ENCODE data around the gene ZC3H12A.
"Not testable (repeated sequence)": the region's sequence is repeated elsewhere in the genome, so short reads cannot be mapped to it uniquely, and the experiment has no call there.

The ZC3H12A gene

GRCh38 chr1:37501661-37502060, 27.3 kb downstream of the ZC3H12A start:
- H3K27ac ChIP-seq (ENCODE audit: insufficient read depth, low read depth, low read length, poor library complexity, severe bottlenecking) = no peak overlapping the region
- H3K36me3 ChIP-seq (ENCODE audit: control insufficient read depth, insufficient read depth, low read length) = peaks cover 13% of the 10 kb centered on the region
- 95 to 96% methylated on average over 5 of the region's 5 CpGs for WGBS, 2 experiments
- H3K4me3 ChIP-seq (ENCODE audit: insufficient read depth, low read depth, low read length) = no peak overlapping the region
- no peaks in the 10 kb centered on the region for H3K27me3 ChIP-seq (ENCODE audit: control insufficient read depth, insufficient read depth, low read length, poor library complexity, severe bottlenecking)
- H3K4me1 ChIP-seq (ENCODE audit: control insufficient read depth, insufficient read depth, low read length) = no peaks in the 10 kb centered on the region
- no peaks in the 10 kb centered on the region for H3K9me3 ChIP-seq (ENCODE audit: control insufficient read depth, low read length)

GRCh38 chr1:37502104-37502503, 27.7 kb downstream of the ZC3H12A start:
- H3K9me3 ChIP-seq (ENCODE audit: control insufficient read depth, low read length) = no peaks in the 10 kb centered on the region
- H3K4me3 ChIP-seq (ENCODE audit: insufficient read depth, low read depth, low read length) = no peak overlapping the region
- peaks cover 16% of the 10 kb centered on the region for H3K36me3 ChIP-seq (ENCODE audit: control insufficient read depth, insufficient read depth, low read length)
- H3K27ac ChIP-seq (ENCODE audit: insufficient read depth, low read depth, low read length, poor library complexity, severe bottlenecking) = no peak overlapping the region
- no peaks in the 10 kb centered on the region for H3K4me1 ChIP-seq (ENCODE audit: control insufficient read depth, insufficient read depth, low read length)
- no peaks in the 10 kb centered on the region for H3K27me3 ChIP-seq (ENCODE audit: control insufficient read depth, insufficient read depth, low read length, poor library complexity, severe bottlenecking)

GRCh38 chr1:37502791-37503190, 28.4 kb downstream of the ZC3H12A start:
- not testable (repeated sequence) for H3K27ac ChIP-seq (ENCODE audit: insufficient read depth, low read depth, low read length, poor library complexity, severe bottlenecking); H3K9me3 ChIP-seq (ENCODE audit: control insufficient read depth, low read length); H3K27me3 ChIP-seq (ENCODE audit: control insufficient read depth, insufficient read depth, low read length, poor library complexity, severe bottlenecking); H3K4me1 ChIP-seq (ENCODE audit: control insufficient read depth, insufficient read depth, low read length); H3K4me3 ChIP-seq (ENCODE audit: insufficient read depth, low read depth, low read length)
- peaks cover 16% of the 10 kb centered on the region for H3K36me3 ChIP-seq (ENCODE audit: control insufficient read depth, insufficient read depth, low read length)
- WGBS, 2 experiments = 91 to 95% methylated on average over 2 of the region's 2 CpGs

GRCh38 chr1:37506740-37507139, 32.4 kb downstream of the ZC3H12A start:
- Histone ChIP-seq H3K4me3 (ENCODE audit: insufficient read depth, low read depth, low read length) (no peak overlapping the region), H3K4me1 (ENCODE audit: control insufficient read depth, insufficient read depth, low read length) (no peaks in the 10 kb centered on the region), H3K9me3 (ENCODE audit: control insufficient read depth, low read length) (no peaks in the 10 kb centered on the region), H3K27ac (ENCODE audit: insufficient read depth, low read depth, low read length, poor library complexity, severe bottlenecking) (no peak overlapping the region), H3K36me3 (ENCODE audit: control insufficient read depth, insufficient read depth, low read length) (peaks cover 22% of the 10 kb centered on the region), H3K27me3 (ENCODE audit: control insufficient read depth, insufficient read depth, low read length, poor library complexity, severe bottlenecking) (no peaks in the 10 kb centered on the region)
- 85 to 91% methylated on average over 2 of the region's 2 CpGs for WGBS, 2 experiments

GRCh38 chr1:37509181-37509580, 34.8 kb downstream of the ZC3H12A start:
- Histone ChIP-seq H3K9me3 (ENCODE audit: control insufficient read depth, low read length) (no peaks in the 10 kb centered on the region), H3K36me3 (ENCODE audit: control insufficient read depth, insufficient read depth, low read length) (peaks cover 17% of the 10 kb centered on the region), H3K27me3 (ENCODE audit: control insufficient read depth, insufficient read depth, low read length, poor library complexity, severe bottlenecking) (no peaks in the 10 kb centered on the region), H3K4me3 (ENCODE audit: insufficient read depth, low read depth, low read length) (no peak overlapping the region), H3K4me1 (ENCODE audit: control insufficient read depth, insufficient read depth, low read length) (peaks cover 8% of the 10 kb centered on the region), H3K27ac (ENCODE audit: insufficient read depth, low read depth, low read length, poor library complexity, severe bottlenecking) (no peak overlapping the region)
- 85 to 86% methylated on average over 4 of the region's 4 CpGs for WGBS, 2 experiments

- Histone ChIP-seq H3K27me3 (ENCODE audit: control insufficient read depth, insufficient read depth, low read length, poor library complexity, severe bottlenecking) (peaks cover 13% of the 10 kb centered on the region), H3K4me3 (ENCODE audit: insufficient read depth, low read depth, low read length) (peak overlapping the region; percentile 89), H3K9me3 (ENCODE audit: control insufficient read depth, low read length) (no peaks in the 10 kb centered on the region), H3K4me1 (ENCODE audit: control insufficient read depth, insufficient read depth, low read length) (peaks cover 8% of the 10 kb centered on the region), H3K27ac (ENCODE audit: insufficient read depth, low read depth, low read length, poor library complexity, severe bottlenecking) (no peak overlapping the region), H3K36me3 (ENCODE audit: control insufficient read depth, insufficient read depth, low read length) (peaks cover 3% of the 10 kb centered on the region)
- WGBS, 2 experiments = 4% methylated on average over 23 to 25 of the region's 26 CpGs
Measured at GRCh38 chr1:37513795-37514349, 39.5 kb downstream of the ZC3H12A start.

- Histone ChIP-seq H3K4me1 (ENCODE audit: control insufficient read depth, insufficient read depth, low read length) (peaks cover 8% of the 10 kb centered on the region), H3K36me3 (ENCODE audit: control insufficient read depth, insufficient read depth, low read length) (no peaks in the 10 kb centered on the region), H3K27ac (ENCODE audit: insufficient read depth, low read depth, low read length, poor library complexity, severe bottlenecking) (peak within 1 kb of the TSS; percentile 69), H3K4me3 (ENCODE audit: insufficient read depth, low read depth, low read length) (peak within 1 kb of the TSS; percentile 89), H3K27me3 (ENCODE audit: control insufficient read depth, insufficient read depth, low read length, poor library complexity, severe bottlenecking) (peaks cover 13% of the 10 kb centered on the region), H3K9me3 (ENCODE audit: control insufficient read depth, low read length) (no peaks in the 10 kb centered on the region)
- WGBS, 2 experiments = 0% methylated on average over 100 of the region's 100 CpGs
Measured at GRCh38 chr1:37514350-37515184, 40.2 kb downstream of the ZC3H12A start, which contains the start of gene MEAF6. Gene MEAF6, minus strand, starts transcription at chr1:37514766. Its CDS starts 20 bp downstream, at chr1:37514746.

GRCh38 chr1:37515185-37516034, 41.0 kb downstream of the ZC3H12A start:
- Histone ChIP-seq H3K27ac (ENCODE audit: insufficient read depth, low read depth, low read length, poor library complexity, severe bottlenecking) (no peak overlapping the region), H3K4me3 (ENCODE audit: insufficient read depth, low read depth, low read length) (peak overlapping the region; percentile 89), H3K9me3 (ENCODE audit: control insufficient read depth, low read length) (no peaks in the 10 kb centered on the region), H3K36me3 (ENCODE audit: control insufficient read depth, insufficient read depth, low read length) (no peaks in the 10 kb centered on the region), H3K27me3 (ENCODE audit: control insufficient read depth, insufficient read depth, low read length, poor library complexity, severe bottlenecking) (peaks cover 13% of the 10 kb centered on the region), H3K4me1 (ENCODE audit: control insufficient read depth, insufficient read depth, low read length) (peaks cover 8% of the 10 kb centered on the region)
- WGBS, 2 experiments = 72 to 73% methylated on average over 15 to 16 of the region's 18 CpGs

- WGBS, 2 experiments = 95 to 96% methylated on average over 1 of the region's 1 CpG
- Histone ChIP-seq H3K9me3 (ENCODE audit: control insufficient read depth, low read length) (no peaks in the 10 kb centered on the region), H3K27me3 (ENCODE audit: control insufficient read depth, insufficient read depth, low read length, poor library complexity, severe bottlenecking) (peaks cover 13% of the 10 kb centered on the region), H3K27ac (ENCODE audit: insufficient read depth, low read depth, low read length, poor library complexity, severe bottlenecking) (no peak overlapping the region), H3K36me3 (ENCODE audit: control insufficient read depth, insufficient read depth, low read length) (no peaks in the 10 kb centered on the region), H3K4me3 (ENCODE audit: insufficient read depth, low read depth, low read length) (no peak overlapping the region), H3K4me1 (ENCODE audit: control insufficient read depth, insufficient read depth, low read length) (peaks cover 8% of the 10 kb centered on the region)
Measured at GRCh38 chr1:37517569-37517968, 43.2 kb downstream of the ZC3H12A start.

- not testable (repeated sequence) for H3K4me3 ChIP-seq (ENCODE audit: insufficient read depth, low read depth, low read length); H3K27ac ChIP-seq (ENCODE audit: insufficient read depth, low read depth, low read length, poor library complexity, severe bottlenecking); H3K9me3 ChIP-seq (ENCODE audit: control insufficient read depth, low read length); H3K4me1 ChIP-seq (ENCODE audit: control insufficient read depth, insufficient read depth, low read length); H3K36me3 ChIP-seq (ENCODE audit: control insufficient read depth, insufficient read depth, low read length)
- peaks cover 13% of the 10 kb centered on the region for H3K27me3 ChIP-seq (ENCODE audit: control insufficient read depth, insufficient read depth, low read length, poor library complexity, severe bottlenecking)
- 96 to 97% methylated on average over 21 to 25 of the region's 31 CpGs for WGBS, 2 experiments
Measured at GRCh38 chr1:37518241-37518640, 43.9 kb downstream of the ZC3H12A start.
